Mammary epithelial cell (primary cell): ENCODE measurements around the gene GDPGP1.

Experiments used
- EZH2 ChIP-seq: IDR thresholded peaks from 2 replicates; pipeline ENCODE4 v1.6.1; 2012; ENCODE audit warnings: low read length, inconsistent platforms, borderline replicate concordance
- TF ChIP-seq, protein P1 (sequence below), 2 donors: IDR thresholded peaks in 1 of 2; conservative IDR thresholded peaks in 1 of 2; 2 replicates each; pipeline ENCODE4 v1.5.1; 2011 to 2012; ENCODE audit warnings: inconsistent platforms in 2 of 2, low read length in 2 of 2, mild to moderate bottlenecking in 2 of 2, control low read depth in 1 of 2, low read depth in 1 of 2; ENCODE audit not compliant: insufficient read depth in 1 of 2; ENCODE audit errors: extremely low read depth in 1 of 2

- TF ChIP-seq, protein P1, sequence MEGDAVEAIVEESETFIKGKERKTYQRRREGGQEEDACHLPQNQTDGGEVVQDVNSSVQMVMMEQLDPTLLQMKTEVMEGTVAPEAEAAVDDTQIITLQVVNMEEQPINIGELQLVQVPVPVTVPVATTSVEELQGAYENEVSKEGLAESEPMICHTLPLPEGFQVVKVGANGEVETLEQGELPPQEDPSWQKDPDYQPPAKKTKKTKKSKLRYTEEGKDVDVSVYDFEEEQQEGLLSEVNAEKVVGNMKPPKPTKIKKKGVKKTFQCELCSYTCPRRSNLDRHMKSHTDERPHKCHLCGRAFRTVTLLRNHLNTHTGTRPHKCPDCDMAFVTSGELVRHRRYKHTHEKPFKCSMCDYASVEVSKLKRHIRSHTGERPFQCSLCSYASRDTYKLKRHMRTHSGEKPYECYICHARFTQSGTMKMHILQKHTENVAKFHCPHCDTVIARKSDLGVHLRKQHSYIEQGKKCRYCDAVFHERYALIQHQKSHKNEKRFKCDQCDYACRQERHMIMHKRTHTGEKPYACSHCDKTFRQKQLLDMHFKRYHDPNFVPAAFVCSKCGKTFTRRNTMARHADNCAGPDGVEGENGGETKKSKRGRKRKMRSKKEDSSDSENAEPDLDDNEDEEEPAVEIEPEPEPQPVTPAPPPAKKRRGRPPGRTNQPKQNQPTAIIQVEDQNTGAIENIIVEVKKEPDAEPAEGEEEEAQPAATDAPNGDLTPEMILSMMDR (conservative IDR thresholded peaks at IDR 0.05 in 1 of 2, IDR thresholded peaks at IDR 0.05 in 1 of 2; ENCODE audit: extremely low read depth in 1 of 2, insufficient read depth in 1 of 2, low read depth in 1 of 2, low read length in 2 of 2) = no peak
- TF ChIP-seq EZH2 = no peak
Observed at GRCh38 chr15:90240856-90241255, 6.8 kb downstream of the GDPGP1 start.
